SK-N-SH treated with all-trans-retinoic acid at 6 μM for 48 hours (cell line): ENCODE results near the gene LRP2.

ENCODE experiments used
- ATAC-seq: fragments of 200-7000 bp; cut with Tn5 transposase; 3 replicates; pipeline ENCODE4 v1.9.1; 2020; ENCODE audit warnings: mild to moderate bottlenecking, moderate library complexity
- ARNTL ChIP-seq: fragments of 450-650 bp; formaldehyde crosslinking; IDR thresholded peaks from 2 replicates; pipeline ENCODE4 v1.5.0; 2020; ENCODE audit warnings: low read depth, mild to moderate bottlenecking, moderate library complexity, borderline replicate concordance
- BACH2 ChIP-seq: fragments of 250-450 bp; sonication (Bioruptor Pico); IDR thresholded peaks from 2 replicates; pipeline ENCODE4 v1.9.0; 2021; ENCODE audit warnings: mild to moderate bottlenecking, borderline replicate concordance
- CSDC2 ChIP-seq: fragments of 250-450 bp; sonication (Bioruptor Pico); IDR thresholded peaks from 2 replicates; pipeline ENCODE4 v1.5.0; 2020; ENCODE audit warnings: mild to moderate bottlenecking, moderate library complexity
- ESRRG ChIP-seq: fragments of 250-450 bp; sonication (Bioruptor Pico); IDR thresholded peaks from 2 replicates; pipeline ENCODE4 v1.6.1; 2021; ENCODE audit warnings: mild to moderate bottlenecking
- GLIS3 ChIP-seq: fragments of 250-450 bp; sonication (Bioruptor Pico); IDR thresholded peaks from 2 replicates; pipeline ENCODE4 v1.5.0; 2020; ENCODE audit warnings: mild to moderate bottlenecking, moderate library complexity
- ISL1 ChIP-seq: fragments of 250-450 bp; sonication (Bioruptor Pico); IDR thresholded peaks from 2 replicates; pipeline ENCODE4 v2.1.2; 2022; ENCODE audit warnings: mild to moderate bottlenecking, moderate library complexity
- OSR1 ChIP-seq: fragments of 250-450 bp; sonication (Bioruptor Pico); IDR thresholded peaks from 2 replicates; pipeline ENCODE4 v1.8.0; 2022; ENCODE audit warnings: moderate library complexity, mild to moderate bottlenecking, inconsistent platforms
- PPARA ChIP-seq: fragments of 250-450 bp; sonication (Bioruptor Pico); IDR thresholded peaks from 2 replicates; pipeline ENCODE4 v1.5.0; 2020; ENCODE audit warnings: mild to moderate bottlenecking, borderline replicate concordance
- RARB ChIP-seq: fragments of 250-450 bp; sonication (Bioruptor Pico); IDR thresholded peaks from 2 replicates; pipeline ENCODE4 v1.8.0; 2021; ENCODE audit warnings: mild to moderate bottlenecking, moderate library complexity
- SNAI2 ChIP-seq: fragments of 250-450 bp; sonication (Bioruptor Pico); IDR thresholded peaks from 2 replicates; pipeline ENCODE4 v1.5.0; 2020; ENCODE audit warnings: mild to moderate bottlenecking, moderate library complexity
- TOX ChIP-seq: fragments of 250-450 bp; sonication (Bioruptor Pico); IDR thresholded peaks from 2 replicates; pipeline ENCODE4 v1.8.0; 2021; ENCODE audit warnings: mild to moderate bottlenecking, moderate library complexity, borderline replicate concordance
- ZC3H10 ChIP-seq: fragments of 250-450 bp; sonication (Bioruptor Pico); IDR thresholded peaks from 2 replicates; pipeline ENCODE4 v1.5.1; 2021; ENCODE audit warnings: mild to moderate bottlenecking, moderate library complexity
- ZFP3 ChIP-seq: fragments of 250-450 bp; sonication (Bioruptor Pico); IDR thresholded peaks from 2 replicates; pipeline ENCODE4 v1.5.0; 2020; ENCODE audit warnings: mild to moderate bottlenecking, moderate library complexity
- ZFP30 ChIP-seq: fragments of 450-650 bp; formaldehyde crosslinking; IDR thresholded peaks from 2 replicates; pipeline ENCODE4 v1.5.0; 2022; ENCODE audit warnings: mild to moderate bottlenecking, moderate library complexity
- ZNF565 ChIP-seq: fragments of 450-650 bp; formaldehyde crosslinking; conservative IDR thresholded peaks from 2 replicates; pipeline ENCODE4 v1.5.0; 2020; ENCODE audit warnings: low read depth, mild to moderate bottlenecking, moderate library complexity
- ZNF70 ChIP-seq: fragments of 450-650 bp; formaldehyde crosslinking; IDR thresholded peaks from 2 replicates; pipeline ENCODE4 v1.5.0; 2020; ENCODE audit warnings: mild to moderate bottlenecking, moderate library complexity
- ZNF8 ChIP-seq: fragments of 450-650 bp; formaldehyde crosslinking; IDR thresholded peaks from 2 replicates; pipeline ENCODE4 v1.5.0; 2020; ENCODE audit warnings: mild to moderate bottlenecking, moderate library complexity
- TF ChIP-seq, protein P1 (sequence below): fragments of 250-450 bp; sonication (Bioruptor Pico); IDR thresholded peaks from 2 replicates; pipeline ENCODE4 v1.5.0; 2020; ENCODE audit warnings: mild to moderate bottlenecking, moderate library complexity
- TF ChIP-seq, protein P2 (sequence below): fragments of 250-450 bp; sonication (Bioruptor Pico); IDR thresholded peaks from 2 replicates; pipeline ENCODE4 v1.5.1; 2021; ENCODE audit warnings: mild to moderate bottlenecking, moderate library complexity
- TF ChIP-seq, protein P3 (sequence below): fragments of 250-450 bp; sonication (Bioruptor Pico); IDR thresholded peaks from 2 replicates; pipeline ENCODE4 v1.8.0; 2020; ENCODE audit warnings: mild to moderate bottlenecking, moderate library complexity, borderline replicate concordance

LRP2 gene

DNA sequence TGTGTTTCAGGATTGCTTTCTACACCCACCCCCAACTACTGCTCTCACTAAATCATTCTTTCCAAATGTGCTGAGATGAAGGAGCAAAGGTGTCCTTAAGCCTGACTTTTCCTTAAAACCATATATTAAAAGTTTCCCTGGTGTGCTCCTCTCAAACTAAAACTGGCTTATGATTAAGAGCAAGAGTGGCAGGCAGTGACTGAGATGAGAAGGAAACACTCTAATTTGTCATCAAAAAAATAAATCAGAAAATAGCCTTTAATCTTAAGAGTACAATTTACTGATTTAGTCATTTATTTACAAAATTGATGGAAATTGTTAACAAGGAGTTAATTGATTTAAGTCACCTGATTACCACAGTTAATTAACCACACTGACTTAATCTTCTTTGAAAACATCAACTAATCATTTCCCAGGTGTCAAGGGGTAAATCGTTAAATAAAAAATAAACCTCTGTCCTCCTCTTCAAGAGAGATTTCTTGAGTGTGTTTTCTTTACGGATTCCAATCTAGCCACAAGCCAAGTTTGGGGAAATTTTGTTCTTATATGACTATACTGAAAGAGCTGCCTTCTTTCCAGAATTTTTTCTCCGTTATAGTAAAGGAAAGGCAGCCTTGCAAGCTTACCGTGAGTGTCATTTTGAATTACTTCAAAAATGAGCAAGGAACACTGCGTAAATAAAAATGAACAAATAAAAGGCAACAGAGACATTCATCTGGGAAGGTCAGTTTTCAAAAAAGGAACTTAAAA is 17.4 kb downstream of the LRP2 start:
- no peak for ATAC-seq
- TF ChIP-seq ARNTL (CRISPR knock-in tag) (no peak), ESRRG (CRISPR knock-in tag) (no peak), BACH2 (no peak), ZNF70 (CRISPR knock-in tag) (no peak), ZFP3 (no peak), ZNF8 (CRISPR knock-in tag) (no peak), GLIS3 (no peak), OSR1 (CRISPR knock-in tag) (no peak)
- TF ChIP-seq, protein P1, sequence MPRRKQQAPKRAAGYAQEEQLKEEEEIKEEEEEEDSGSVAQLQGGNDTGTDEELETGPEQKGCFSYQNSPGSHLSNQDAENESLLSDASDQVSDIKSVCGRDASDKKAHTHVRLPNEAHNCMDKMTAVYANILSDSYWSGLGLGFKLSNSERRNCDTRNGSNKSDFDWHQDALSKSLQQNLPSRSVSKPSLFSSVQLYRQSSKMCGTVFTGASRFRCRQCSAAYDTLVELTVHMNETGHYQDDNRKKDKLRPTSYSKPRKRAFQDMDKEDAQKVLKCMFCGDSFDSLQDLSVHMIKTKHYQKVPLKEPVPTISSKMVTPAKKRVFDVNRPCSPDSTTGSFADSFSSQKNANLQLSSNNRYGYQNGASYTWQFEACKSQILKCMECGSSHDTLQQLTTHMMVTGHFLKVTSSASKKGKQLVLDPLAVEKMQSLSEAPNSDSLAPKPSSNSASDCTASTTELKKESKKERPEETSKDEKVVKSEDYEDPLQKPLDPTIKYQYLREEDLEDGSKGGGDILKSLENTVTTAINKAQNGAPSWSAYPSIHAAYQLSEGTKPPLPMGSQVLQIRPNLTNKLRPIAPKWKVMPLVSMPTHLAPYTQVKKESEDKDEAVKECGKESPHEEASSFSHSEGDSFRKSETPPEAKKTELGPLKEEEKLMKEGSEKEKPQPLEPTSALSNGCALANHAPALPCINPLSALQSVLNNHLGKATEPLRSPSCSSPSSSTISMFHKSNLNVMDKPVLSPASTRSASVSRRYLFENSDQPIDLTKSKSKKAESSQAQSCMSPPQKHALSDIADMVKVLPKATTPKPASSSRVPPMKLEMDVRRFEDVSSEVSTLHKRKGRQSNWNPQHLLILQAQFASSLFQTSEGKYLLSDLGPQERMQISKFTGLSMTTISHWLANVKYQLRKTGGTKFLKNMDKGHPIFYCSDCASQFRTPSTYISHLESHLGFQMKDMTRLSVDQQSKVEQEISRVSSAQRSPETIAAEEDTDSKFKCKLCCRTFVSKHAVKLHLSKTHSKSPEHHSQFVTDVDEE (CRISPR knock-in tag), result no peak
- TF ChIP-seq, protein P2, sequence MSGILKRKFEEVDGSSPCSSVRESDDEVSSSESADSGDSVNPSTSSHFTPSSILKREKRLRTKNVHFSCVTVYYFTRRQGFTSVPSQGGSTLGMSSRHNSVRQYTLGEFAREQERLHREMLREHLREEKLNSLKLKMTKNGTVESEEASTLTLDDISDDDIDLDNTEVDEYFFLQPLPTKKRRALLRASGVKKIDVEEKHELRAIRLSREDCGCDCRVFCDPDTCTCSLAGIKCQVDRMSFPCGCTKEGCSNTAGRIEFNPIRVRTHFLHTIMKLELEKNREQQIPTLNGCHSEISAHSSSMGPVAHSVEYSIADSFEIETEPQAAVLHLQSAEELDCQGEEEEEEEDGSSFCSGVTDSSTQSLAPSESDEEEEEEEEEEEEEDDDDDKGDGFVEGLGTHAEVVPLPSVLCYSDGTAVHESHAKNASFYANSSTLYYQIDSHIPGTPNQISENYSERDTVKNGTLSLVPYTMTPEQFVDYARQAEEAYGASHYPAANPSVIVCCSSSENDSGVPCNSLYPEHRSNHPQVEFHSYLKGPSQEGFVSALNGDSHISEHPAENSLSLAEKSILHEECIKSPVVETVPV (CRISPR knock-in tag), result no peak

DNA sequence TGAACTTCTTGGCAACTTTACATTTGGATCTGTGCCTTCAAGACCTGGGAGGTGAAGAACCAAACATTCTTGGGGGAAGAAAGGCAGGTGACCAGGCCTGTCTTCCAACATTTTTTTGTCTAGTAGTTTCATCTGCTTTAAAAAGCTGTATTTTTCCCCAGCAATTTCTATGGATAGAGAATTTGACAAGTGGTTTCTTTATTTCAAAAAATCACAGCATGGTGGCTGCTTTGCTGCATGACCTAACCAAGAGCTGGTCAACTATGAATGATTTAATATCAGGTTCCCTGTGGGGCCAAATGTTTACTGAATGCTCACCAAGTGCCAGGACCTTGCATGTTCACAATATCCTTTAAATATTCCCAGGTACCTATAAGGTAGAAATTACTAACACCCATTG is 19.1 kb downstream of the LRP2 start:
- no peak for TF ChIP-seq ZNF565
- TF ChIP-seq ZNF70 (CRISPR knock-in tag), result no peak
- TF ChIP-seq RARB, result no peak
- TF ChIP-seq ZFP3, result no peak
- TF ChIP-seq GLIS3, result no peak
- TF ChIP-seq SNAI2, result no peak
- no peak for TF ChIP-seq BACH2
- TF ChIP-seq OSR1 (CRISPR knock-in tag), result no peak
- no peak for TF ChIP-seq ARNTL (CRISPR knock-in tag)
- TF ChIP-seq, protein P1 (CRISPR knock-in tag), result no peak
- TF ChIP-seq ESRRG (CRISPR knock-in tag), result no peak
- no peak for TF ChIP-seq CSDC2 (CRISPR knock-in tag)
- no peak for TF ChIP-seq ZC3H10 (CRISPR knock-in tag)
- TF ChIP-seq, protein P3, sequence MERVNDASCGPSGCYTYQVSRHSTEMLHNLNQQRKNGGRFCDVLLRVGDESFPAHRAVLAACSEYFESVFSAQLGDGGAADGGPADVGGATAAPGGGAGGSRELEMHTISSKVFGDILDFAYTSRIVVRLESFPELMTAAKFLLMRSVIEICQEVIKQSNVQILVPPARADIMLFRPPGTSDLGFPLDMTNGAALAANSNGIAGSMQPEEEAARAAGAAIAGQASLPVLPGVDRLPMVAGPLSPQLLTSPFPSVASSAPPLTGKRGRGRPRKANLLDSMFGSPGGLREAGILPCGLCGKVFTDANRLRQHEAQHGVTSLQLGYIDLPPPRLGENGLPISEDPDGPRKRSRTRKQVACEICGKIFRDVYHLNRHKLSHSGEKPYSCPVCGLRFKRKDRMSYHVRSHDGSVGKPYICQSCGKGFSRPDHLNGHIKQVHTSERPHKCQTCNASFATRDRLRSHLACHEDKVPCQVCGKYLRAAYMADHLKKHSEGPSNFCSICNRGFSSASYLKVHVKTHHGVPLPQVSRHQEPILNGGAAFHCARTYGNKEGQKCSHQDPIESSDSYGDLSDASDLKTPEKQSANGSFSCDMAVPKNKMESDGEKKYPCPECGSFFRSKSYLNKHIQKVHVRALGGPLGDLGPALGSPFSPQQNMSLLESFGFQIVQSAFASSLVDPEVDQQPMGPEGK, result no peak
- TF ChIP-seq ZFP30 (CRISPR knock-in tag), result no peak
- TF ChIP-seq TOX (CRISPR knock-in tag), result no peak
- TF ChIP-seq, protein P2 (CRISPR knock-in tag), result no peak
- TF ChIP-seq PPARA (CRISPR knock-in tag), result no peak
- no peak for ATAC-seq

DNA sequence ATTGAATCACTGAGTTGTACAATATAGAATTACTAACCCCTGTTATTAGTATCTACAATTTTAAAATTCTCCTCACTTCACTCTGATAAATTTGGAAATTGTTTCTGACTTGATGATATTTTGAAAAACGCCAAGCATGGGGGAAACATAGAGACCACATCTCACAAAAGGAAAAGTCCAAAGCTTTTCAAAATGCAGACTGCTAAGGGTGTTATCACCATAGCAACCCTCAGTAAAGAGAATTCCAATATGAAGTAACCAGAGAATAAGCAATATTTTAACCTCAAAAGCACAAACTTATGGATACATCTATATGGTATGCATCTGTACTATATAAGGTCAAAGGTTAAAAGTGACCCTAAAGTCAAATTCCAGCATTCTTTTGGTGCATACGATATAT is 22.7 kb downstream of the LRP2 start:
- no peak for ATAC-seq
- TF ChIP-seq, protein P1 (CRISPR knock-in tag), result no peak
- no peak for TF ChIP-seq ZNF70 (CRISPR knock-in tag)
- no peak for TF ChIP-seq CSDC2 (CRISPR knock-in tag)
- TF ChIP-seq, protein P3, result no peak
- TF ChIP-seq BACH2, result no peak
- TF ChIP-seq RARB, result no peak
- TF ChIP-seq ZNF565, result no peak
- no peak for TF ChIP-seq SNAI2
- no peak for TF ChIP-seq OSR1 (CRISPR knock-in tag)
- no peak for TF ChIP-seq ISL1 (CRISPR knock-in tag)
- no peak for TF ChIP-seq PPARA (CRISPR knock-in tag)
- no peak for TF ChIP-seq TOX (CRISPR knock-in tag)
- TF ChIP-seq GLIS3, result no peak
